A549 treated with Mapracorat at 1 μM for 4 hours (cell line): ENCODE data around the gene FAM81A. TPM values are rescaled to one million over a fixed set of nuclear protein-coding genes. Genes with fewer than 3 reads are reported as not detected.

Experiments
- total RNA-seq: library from RNA; stranded (reverse); fragments of 200-300 nt; extraction: Qiagen RNA extraction; gene quantifications from 5 replicates; pipeline ENCODE4 v1.2.3, GENCODE V29; 2022

The FAM81A gene
- total RNA-seq: 9.5 to 15.5 TPM (median 11.5 TPM) in 5 replicates

DNA sequence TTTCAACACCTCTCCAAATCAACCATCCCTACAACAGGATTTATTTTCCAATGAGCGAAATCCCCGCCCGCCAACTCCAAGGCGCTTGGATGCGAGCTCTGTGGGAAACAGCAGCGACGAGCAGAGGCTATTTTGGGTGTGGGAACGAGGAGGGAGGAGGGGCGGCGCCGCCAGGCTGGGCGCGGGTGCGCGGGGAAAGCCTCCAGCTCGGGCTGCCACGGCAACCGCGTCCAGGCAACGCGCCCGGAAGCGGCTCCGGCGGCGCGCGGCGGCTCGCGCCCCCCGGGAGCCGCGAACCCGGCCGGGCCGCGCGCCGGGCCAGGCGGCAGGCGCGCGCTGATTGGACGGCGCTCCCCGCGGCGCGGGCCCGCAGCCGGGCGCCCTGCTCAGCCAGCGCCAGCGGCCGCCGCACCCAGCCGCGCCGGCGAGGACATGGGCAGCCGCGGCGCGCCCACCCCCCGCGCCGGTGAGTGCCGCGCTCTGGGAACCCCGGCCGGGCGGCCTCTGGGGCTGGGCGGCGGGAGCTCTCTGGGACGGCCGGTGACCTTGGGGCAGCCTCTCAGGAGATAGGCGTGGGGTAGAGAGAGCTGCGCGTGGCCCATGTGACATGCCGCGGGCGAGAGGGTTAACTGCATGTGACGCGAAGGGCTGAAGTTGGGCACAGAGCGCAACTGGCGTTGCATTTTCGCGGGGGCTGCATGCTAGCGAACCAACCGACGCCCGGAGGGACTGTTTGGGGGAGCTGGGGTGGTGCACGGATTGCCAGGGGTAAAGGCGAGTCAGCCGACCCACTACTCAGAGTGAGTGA, at the start of gene FAM81A:
TSS of gene FAM81A (plus strand) at position 370 of the 808 bp plus-strand sequence. CDS start 20,441 bp downstream, outside the sequence.

Other genes starting within 250 kb of the FAM81A start
- gene LDHAL6B, start 231.3 kb upstream of the FAM81A start, total RNA-seq: not detected in 5 replicates
- gene MYO1E, start 65.3 kb upstream of the FAM81A start, total RNA-seq: 178 to 320 TPM (median 311 TPM) in 5 replicates
- 127 to 145 TPM (median 134 TPM) in 5 replicates for gene GCNT3, start 173.6 kb downstream of the FAM81A start, total RNA-seq
- 173 to 189 TPM (median 183 TPM) in 5 replicates for gene GTF2A2, start 219.3 kb downstream of the FAM81A start, total RNA-seq